Thoracic aorta (tissue), 2 donors: ENCODE results near the gene TEAD3. TPM values are rescaled to one million over a fixed set of nuclear protein-coding genes. Genes with fewer than 3 reads are reported as not detected.
"Not testable (repeated sequence)": the region's sequence is repeated elsewhere in the genome, so short reads cannot be mapped to it uniquely, and the experiment has no call there.

Experiments used
- ATAC-seq: fragments of 150-250 bp; one replicate; pipeline ENCODE4 v1.8.0; 2017; ENCODE audit warnings: low read depth; ENCODE audit not compliant: insufficient number of reproducible peaks, low FRiP score
- DNase-seq: peaks from one replicate; pipeline ENCODE4 v3.0.0-alpha.2; 2020; ENCODE audit warnings: low spot score
- H3K27ac ChIP-seq, 2 donors: fragments of 200-600 bp; sonication (generic); 1 replicate in 1 of 2; 2 replicates in 1 of 2; pipeline ENCODE4 v1.5.1; 2016; ENCODE audit warnings: mild to moderate bottlenecking in 2 of 2, moderate library complexity in 2 of 2
- H3K27me3 ChIP-seq: fragments of 200-600 bp; sonication (generic); replicated peaks from 2 replicates; pipeline ENCODE4 v1.6.0; 2016; ENCODE audit warnings: mild to moderate bottlenecking; ENCODE audit not compliant: insufficient read depth
- H3K36me3 ChIP-seq: fragments of 200-600 bp; sonication (generic); one replicate; pipeline ENCODE4 v1.5.1; 2016
- H3K4me1 ChIP-seq, 2 donors: fragments of 200-600 bp; sonication (generic); 1 replicate in 1 of 2; 2 replicates in 1 of 2; pipeline versions ENCODE4 v1.5.1 to v1.6.0; 2016; ENCODE audit warnings: low read depth in 2 of 2, mild to moderate bottlenecking in 1 of 2; ENCODE audit not compliant: control insufficient read depth in 1 of 2
- H3K4me3 ChIP-seq: fragments of 200-600 bp; sonication (generic); 2 replicates; pipeline ENCODE4 v1.5.1; 2016; ENCODE audit warnings: mild to moderate bottlenecking
- H3K9me3 ChIP-seq: fragments of 200-600 bp; sonication (generic); 2 replicates; pipeline ENCODE4 v1.5.1; 2016
- CTCF ChIP-seq: fragments of 200-600 bp; sonication (generic); IDR thresholded peaks from one replicate; pipeline ENCODE4 v1.5.1; 2019; ENCODE audit warnings: antibody characterized with exemption
- total RNA-seq, 2 donors: library from RNA; depleted of rRNA; stranded (reverse); fragments of >200 nt; gene quantifications; one replicate each; pipeline versions ENCODE4 v1.1.0 to v1.2.3, GENCODE V29; 2016

The TEAD3 gene
- total RNA-seq: 10 to 100 TPM; 50.8 to 68.3 TPM

- Histone ChIP-seq H3K9me3 (no peaks in the 10 kb centered on the region), H3K4me3 (peak within 1 kb of the TSS; percentile 95), H3K27ac (peak within 1 kb of the TSS; percentile 99), H3K36me3 (no peaks in the 10 kb centered on the region), H3K27me3 (no peaks in the 10 kb centered on the region), H3K4me1 (peaks cover 23 to 48% of the 10 kb centered on the region in 2 donors)
- TF ChIP-seq CTCF: peak; percentile 9
- DNase-seq: no peak
- ATAC-seq: peak; percentile 39
Measured at GRCh38 chr6:35496841-35497570, at the start of gene TEAD3. TSS of gene TEAD3 (minus strand) at chr6:35497079.

DNA sequence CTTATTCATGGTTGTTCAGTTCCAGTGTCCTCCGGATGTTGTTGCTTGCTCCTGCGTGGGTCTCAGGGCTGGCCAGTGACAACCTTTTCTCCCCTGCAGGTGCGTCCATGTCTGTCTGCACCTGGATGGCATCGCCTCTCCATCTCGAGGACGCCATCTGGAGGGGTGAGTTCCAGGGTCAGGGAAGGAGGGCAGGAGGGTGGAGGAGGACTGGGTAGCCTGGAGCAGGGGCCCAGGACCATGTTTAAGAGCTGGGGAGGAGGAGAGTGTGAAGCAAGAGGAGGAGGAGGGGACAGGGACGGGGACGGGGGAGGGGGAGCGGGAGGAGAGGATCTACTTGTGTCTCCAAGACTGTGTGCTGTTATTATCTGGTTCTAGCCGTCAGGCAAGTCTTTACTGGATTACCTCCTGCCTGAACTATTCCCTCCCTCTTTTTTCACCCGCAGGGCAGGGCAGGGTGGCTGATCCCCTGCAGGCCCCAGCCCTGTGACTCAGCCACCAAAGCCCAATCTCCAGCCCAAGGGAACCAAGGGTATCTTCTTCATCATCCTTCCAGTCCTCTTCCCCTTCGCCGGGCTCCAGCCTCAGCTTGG, 48.0 kb upstream of the TEAD3 start:
- Histone ChIP-seq H3K4me1 (no peaks in the 10 kb centered on the region), H3K27me3 (no peaks in the 10 kb centered on the region), H3K9me3 (peaks cover 2% of the 10 kb centered on the region), H3K36me3 (no peaks in the 10 kb centered on the region), H3K4me3 (no peak overlapping the region), H3K27ac (no peak overlapping the region)
- no peak for TF ChIP-seq CTCF
- DNase-seq: no peak
- no peak for ATAC-seq

DNA sequence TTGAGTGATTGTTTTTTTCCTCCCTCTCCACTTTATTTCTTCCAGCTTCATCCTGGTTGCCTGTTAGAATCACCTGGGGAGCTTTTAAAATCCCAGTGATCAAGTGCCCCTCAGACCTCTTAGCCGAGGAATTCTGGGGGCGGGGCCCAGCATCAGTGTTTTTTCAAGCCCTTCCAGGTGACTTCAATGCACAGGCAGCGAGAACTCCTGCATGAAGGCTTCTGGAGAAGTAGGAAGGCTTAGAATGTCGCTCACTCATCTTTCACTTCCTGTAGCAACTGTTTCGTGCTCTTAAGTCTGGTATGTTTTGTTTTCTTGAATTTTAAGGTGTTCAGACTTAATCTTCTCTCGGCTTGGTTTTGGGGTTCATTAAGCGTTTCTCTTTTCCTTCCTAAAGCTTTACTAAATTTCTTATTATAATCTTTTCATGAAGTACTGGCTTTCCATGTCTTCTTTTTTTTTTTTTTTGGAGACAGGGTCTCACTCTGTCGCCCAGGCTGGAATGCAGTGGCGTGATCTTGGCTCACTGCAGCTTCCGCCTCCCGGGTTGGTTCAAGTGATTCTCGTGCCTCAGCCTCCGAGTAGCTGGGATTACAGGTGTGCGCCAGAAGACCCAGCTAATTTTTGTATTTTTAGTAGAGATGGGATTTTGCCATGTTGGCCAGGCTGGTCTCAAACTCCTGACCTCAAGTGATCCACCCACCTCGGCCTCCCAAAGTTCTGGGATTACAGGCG, 46.7 kb upstream of the TEAD3 start:
- Histone ChIP-seq H3K27ac (no peak overlapping the region), H3K4me1 (no peaks in the 10 kb centered on the region), H3K4me3 (no peak overlapping the region), H3K36me3 (no peaks in the 10 kb centered on the region), H3K27me3 (no peaks in the 10 kb centered on the region), H3K9me3 (no peaks in the 10 kb centered on the region)
- TF ChIP-seq CTCF: no peak
- no peak for ATAC-seq
- DNase-seq: no peak

DNA sequence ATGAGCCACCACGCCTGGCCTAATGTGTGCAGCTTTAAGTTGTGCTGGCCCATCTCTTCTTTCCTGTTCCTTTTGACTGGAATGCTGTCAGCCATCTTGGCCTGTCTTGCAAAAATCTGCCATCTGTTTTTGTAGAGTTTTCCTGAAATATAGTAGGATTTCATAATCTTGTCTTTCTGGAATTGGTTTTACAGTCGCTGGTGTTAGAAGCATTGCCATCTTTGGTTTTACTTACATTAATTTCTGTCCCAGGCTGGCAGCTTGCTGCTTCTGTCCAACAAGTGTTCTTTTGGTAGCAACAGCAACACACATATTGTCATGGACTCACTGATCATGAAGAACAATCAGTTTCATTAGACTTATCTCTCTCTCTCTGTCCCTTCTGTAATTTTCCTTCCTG, 45.0 kb upstream of the TEAD3 start:
- Histone ChIP-seq H3K4me1 (no peaks in the 10 kb centered on the region), H3K36me3 (no peaks in the 10 kb centered on the region), H3K27ac (no peak overlapping the region), H3K9me3 (no peaks in the 10 kb centered on the region), H3K4me3 (no peak overlapping the region), H3K27me3 (no peaks in the 10 kb centered on the region)
- ATAC-seq (no peak), DNase-seq (no peak)
- TF ChIP-seq CTCF: no peak

DNA sequence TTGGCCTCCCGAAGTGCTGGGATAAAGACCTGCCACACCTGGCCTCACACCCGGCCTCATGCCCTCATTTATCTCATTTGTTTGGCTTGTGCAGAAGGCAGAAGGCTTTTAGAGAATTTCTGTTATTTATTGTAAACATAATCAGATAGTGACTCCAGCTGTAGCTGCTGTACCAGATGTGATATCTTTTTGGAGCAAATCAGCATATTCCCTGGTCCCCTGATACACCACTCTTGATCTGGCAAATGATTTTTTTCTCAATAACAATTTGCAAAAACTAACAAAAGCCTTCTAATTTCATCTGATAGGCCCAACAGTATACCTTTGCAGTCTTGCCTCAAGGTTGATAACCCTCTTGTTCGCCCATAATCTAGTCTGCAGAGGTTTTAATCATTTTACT, 42.3 kb upstream of the TEAD3 start:
- Histone ChIP-seq H3K27ac (no peak overlapping the region), H3K4me3 (no peak overlapping the region), H3K36me3 (no peaks in the 10 kb centered on the region), H3K9me3 (no peaks in the 10 kb centered on the region), H3K4me1 (no peaks in the 10 kb centered on the region), H3K27me3 (no peaks in the 10 kb centered on the region)
- ATAC-seq (no peak), DNase-seq (no peak)
- TF ChIP-seq CTCF: no peak

- DNase-seq, H3K4me3 ChIP-seq: not testable (repeated sequence)
Measured at GRCh38 chr6:35535847-35536246, 39.0 kb upstream of the TEAD3 start.

More at GRCh38 chr6:35535847-35536246, 39.0 kb upstream of the TEAD3 start:
- not testable (repeated sequence) for H3K9me3 ChIP-seq, H3K27ac ChIP-seq, H3K27me3 ChIP-seq, H3K36me3 ChIP-seq, ATAC-seq, H3K4me1 ChIP-seq
